ENCODE data around the gene PRDM16. TPM values are rescaled to one million over a fixed set of nuclear protein-coding genes. Genes with fewer than 3 reads are reported as not detected.

PRDM16 gene
- total RNA-seq, 1 donor from 2014 or later = 18.3 TPM

DNA sequence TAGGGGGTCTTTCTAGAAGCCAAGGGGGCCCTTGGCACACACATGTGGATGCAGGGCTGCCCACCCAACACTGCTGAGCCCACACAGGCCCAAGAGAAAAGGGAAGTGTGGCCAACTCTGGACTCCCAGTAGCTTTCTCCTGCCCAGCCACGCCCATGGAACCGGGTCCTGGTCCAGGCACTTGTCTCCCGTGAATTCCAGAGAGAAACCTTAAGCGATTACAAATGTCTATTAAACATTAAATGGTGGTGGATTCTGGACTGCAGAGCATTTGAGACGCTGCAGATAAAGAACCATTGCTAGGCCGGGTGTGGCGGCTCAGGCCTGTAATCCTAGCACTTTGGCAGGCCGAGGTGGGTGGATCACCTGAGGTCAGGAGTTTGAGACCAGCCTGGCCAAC lies 284.9 kb downstream of the PRDM16 start:
- Mint-ChIP-seq H3K27me3 (ENCODE audit: low read depth) (no peaks in the 10 kb centered on the region), H3K9me3 (ENCODE audit: low read depth) (no peaks in the 10 kb centered on the region), H3K4me1 (ENCODE audit: low read depth) (peaks cover 48% of the 10 kb centered on the region), H3K4me3 (ENCODE audit: unreplicated experiment) (no peak overlapping the region), H3K36me3 (ENCODE audit: low read depth) (no peaks in the 10 kb centered on the region), H3K27ac (ENCODE audit: unreplicated experiment) (no peak overlapping the region)
- TF ChIP-seq, protein P1, sequence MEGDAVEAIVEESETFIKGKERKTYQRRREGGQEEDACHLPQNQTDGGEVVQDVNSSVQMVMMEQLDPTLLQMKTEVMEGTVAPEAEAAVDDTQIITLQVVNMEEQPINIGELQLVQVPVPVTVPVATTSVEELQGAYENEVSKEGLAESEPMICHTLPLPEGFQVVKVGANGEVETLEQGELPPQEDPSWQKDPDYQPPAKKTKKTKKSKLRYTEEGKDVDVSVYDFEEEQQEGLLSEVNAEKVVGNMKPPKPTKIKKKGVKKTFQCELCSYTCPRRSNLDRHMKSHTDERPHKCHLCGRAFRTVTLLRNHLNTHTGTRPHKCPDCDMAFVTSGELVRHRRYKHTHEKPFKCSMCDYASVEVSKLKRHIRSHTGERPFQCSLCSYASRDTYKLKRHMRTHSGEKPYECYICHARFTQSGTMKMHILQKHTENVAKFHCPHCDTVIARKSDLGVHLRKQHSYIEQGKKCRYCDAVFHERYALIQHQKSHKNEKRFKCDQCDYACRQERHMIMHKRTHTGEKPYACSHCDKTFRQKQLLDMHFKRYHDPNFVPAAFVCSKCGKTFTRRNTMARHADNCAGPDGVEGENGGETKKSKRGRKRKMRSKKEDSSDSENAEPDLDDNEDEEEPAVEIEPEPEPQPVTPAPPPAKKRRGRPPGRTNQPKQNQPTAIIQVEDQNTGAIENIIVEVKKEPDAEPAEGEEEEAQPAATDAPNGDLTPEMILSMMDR (IDR thresholded peaks at IDR 0.05) = no peak
- DNase-seq (ENCODE audit: low spot score) = no peak

DNA sequence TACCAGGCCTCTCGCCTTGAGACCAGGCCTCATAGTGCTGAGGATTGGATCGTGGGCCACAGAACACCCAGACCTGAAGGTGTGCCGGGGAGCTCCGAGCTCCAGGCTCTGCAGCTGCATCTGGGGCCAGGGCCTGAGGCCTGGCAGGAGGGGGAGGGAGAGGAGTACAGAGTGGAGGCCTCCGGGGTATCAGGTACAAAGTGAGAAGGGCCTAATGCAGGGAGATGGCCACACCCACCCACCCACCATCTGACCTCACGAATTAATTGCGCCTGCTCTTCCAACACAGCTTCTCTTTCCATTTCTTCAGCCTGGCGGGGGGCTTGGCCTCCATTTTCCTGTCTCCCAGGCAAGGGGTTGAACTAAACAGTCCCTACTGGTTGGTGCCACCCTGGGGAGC lies 286.1 kb downstream of the PRDM16 start:
- H3K27me3 Mint-ChIP-seq (ENCODE audit: low read depth) = no peaks in the 10 kb centered on the region

DNA sequence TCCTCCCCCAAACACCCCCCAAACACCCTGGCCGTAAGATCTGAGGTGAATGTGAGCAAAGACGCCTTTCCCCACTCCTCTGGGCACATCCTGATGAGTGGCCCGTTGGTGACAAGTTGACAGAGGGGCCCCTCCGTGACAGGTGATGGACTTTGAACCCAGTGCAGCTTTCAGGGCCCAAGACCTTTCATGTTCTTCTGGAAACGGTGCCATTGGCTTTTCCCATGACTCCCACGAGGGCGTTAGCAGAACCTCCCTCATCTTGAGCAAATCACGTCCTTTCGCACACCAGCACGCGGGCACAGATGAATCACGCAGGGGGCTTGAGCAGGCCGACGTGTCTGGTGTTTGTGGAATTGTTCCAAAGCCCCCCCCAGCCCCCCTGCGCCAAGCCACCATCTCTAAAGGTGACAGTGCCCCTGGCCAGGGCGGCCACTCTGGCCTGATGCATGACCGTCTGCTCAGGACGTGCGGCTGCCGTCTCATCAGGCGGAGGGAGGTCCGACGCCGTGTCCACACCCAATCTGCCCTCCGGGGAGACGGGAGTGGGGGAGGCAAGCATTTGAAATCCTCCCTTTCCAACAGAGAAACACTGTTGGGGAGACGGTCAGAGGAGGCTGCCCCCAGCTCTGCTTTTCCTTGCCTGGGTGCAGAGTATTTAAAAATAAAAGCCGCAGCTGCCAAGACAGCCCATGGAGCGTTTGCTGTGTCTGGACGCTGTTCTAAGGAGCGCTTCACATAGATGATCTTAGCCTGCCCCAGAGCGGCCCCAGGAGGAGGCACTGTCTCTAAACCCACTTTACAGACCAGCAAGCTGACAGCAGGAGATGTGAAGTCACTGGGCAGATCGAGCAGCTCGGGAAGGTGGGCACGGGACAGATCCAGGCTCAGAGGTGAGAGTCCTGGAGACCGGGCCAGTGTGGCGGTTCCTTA lies 287.2 kb downstream of the PRDM16 start:
- Mint-ChIP-seq H3K9me3 (ENCODE audit: low read depth) (no peaks in the 10 kb centered on the region), H3K27ac (ENCODE audit: unreplicated experiment) (no peak overlapping the region), H3K36me3 (ENCODE audit: low read depth) (peaks cover 2% of the 10 kb centered on the region), H3K27me3 (ENCODE audit: low read depth) (no peaks in the 10 kb centered on the region), H3K4me1 (ENCODE audit: low read depth) (peaks cover 37% of the 10 kb centered on the region), H3K4me3 (ENCODE audit: unreplicated experiment) (no peak overlapping the region)
- TF ChIP-seq, protein P1 (IDR thresholded peaks at IDR 0.05) = no peak
- DNase-seq (ENCODE audit: low spot score) = no peak

More for the DNA sequence above, 286.1 kb downstream of the PRDM16 start:
- H3K27ac Mint-ChIP-seq (ENCODE audit: unreplicated experiment) = no peak overlapping the region
- peaks cover 48% of the 10 kb centered on the region for H3K4me1 Mint-ChIP-seq (ENCODE audit: low read depth)
- no peaks in the 10 kb centered on the region for H3K9me3 Mint-ChIP-seq (ENCODE audit: low read depth)
- peaks cover 2% of the 10 kb centered on the region for H3K36me3 Mint-ChIP-seq (ENCODE audit: low read depth)
- no peak for DNase-seq (ENCODE audit: low spot score)
- TF ChIP-seq, protein P1 (IDR thresholded peaks at IDR 0.05) = no peak
- H3K4me3 Mint-ChIP-seq (ENCODE audit: unreplicated experiment) = no peak overlapping the region

DNA sequence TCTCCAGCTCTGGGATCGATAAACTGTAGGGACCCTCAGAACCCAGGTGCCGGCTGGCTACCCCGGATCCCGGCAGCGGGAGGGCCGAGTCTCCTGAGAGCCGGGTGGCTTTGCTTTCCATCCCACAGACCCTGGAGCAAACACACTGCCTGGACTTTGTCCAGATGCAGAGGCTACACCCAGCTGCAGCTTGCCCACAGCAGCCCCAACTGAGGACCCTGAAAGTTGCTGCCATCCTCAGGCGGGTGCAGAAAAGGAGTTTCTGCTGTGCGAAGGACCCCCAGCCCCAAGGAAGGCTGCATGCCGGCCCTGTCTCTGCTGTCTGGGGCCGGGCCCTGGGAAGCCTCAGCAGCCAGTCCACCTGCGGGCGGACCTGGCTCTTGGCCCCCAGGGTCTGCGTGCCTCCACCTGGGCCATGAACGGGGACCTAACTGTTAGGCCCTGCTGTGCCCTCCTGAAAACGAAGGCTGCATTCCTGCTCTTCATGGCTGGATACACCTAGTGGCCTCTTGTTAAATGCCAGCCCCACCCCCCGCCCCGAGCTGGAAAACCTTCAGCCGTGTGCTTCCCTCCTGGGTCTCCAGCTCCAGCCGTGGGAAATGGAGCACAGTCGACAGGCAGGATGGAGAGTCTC lies 287.9 kb downstream of the PRDM16 start:
- H3K4me3 Mint-ChIP-seq (ENCODE audit: unreplicated experiment) = no peak overlapping the region
- peaks cover 5% of the 10 kb centered on the region for H3K27me3 Mint-ChIP-seq (ENCODE audit: low read depth)

More for the DNA sequence above, 287.9 kb downstream of the PRDM16 start:
- Mint-ChIP-seq H3K27ac (ENCODE audit: unreplicated experiment) (no peak overlapping the region), H3K36me3 (ENCODE audit: low read depth) (peaks cover 4% of the 10 kb centered on the region), H3K9me3 (ENCODE audit: low read depth) (no peaks in the 10 kb centered on the region), H3K4me1 (ENCODE audit: low read depth) (peaks cover 32% of the 10 kb centered on the region)
- TF ChIP-seq, protein P1 (IDR thresholded peaks at IDR 0.05) = no peak
- no peak for DNase-seq (ENCODE audit: low spot score)
